Epithelial cell of esophagus (primary cell): ENCODE results near the gene FSTL5.
"Not testable (repeated sequence)": the region's sequence is repeated elsewhere in the genome, so short reads cannot be mapped to it uniquely, and the experiment has no call there.

Experiments used
- DNase-seq: peaks from one replicate; pipeline ENCODE4 v3.0.0; 2010; ENCODE audit warnings: low read depth
- H3K4me3 ChIP-seq: 2 replicates; pipeline ENCODE4 v1.5.1; 2011; ENCODE audit warnings: mild to moderate bottlenecking, low read length, control low read depth
- TF ChIP-seq, protein P1 (sequence below): IDR thresholded peaks from 2 replicates; pipeline ENCODE4 v1.5.1; 2011; ENCODE audit warnings: low read depth, mild to moderate bottlenecking, low read length, control low read depth, inconsistent platforms; ENCODE audit not compliant: insufficient read depth; ENCODE audit errors: missing control alignments

The FSTL5 gene

DNA sequence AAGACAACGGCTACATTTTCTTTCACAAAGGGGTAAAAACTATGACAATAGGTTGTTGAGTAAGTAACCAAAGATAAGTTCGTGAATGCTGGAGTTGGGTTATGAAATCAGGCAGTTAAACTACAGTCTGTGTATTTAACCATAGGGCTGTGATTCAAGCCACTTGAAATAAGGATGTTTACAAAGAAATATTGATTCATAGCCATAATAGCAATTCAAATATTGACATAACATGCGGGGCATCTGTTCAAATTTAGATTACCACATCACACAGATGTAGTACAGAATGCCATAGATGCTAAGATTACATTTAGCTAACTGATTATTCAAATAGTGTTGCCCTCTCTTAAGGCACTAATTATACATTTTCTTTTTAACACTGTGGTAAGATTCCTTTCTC, 364.1 kb downstream of the FSTL5 start:
- TF ChIP-seq, protein P1, sequence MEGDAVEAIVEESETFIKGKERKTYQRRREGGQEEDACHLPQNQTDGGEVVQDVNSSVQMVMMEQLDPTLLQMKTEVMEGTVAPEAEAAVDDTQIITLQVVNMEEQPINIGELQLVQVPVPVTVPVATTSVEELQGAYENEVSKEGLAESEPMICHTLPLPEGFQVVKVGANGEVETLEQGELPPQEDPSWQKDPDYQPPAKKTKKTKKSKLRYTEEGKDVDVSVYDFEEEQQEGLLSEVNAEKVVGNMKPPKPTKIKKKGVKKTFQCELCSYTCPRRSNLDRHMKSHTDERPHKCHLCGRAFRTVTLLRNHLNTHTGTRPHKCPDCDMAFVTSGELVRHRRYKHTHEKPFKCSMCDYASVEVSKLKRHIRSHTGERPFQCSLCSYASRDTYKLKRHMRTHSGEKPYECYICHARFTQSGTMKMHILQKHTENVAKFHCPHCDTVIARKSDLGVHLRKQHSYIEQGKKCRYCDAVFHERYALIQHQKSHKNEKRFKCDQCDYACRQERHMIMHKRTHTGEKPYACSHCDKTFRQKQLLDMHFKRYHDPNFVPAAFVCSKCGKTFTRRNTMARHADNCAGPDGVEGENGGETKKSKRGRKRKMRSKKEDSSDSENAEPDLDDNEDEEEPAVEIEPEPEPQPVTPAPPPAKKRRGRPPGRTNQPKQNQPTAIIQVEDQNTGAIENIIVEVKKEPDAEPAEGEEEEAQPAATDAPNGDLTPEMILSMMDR: no peak
- DNase-seq: peak; percentile 62
- H3K4me3 ChIP-seq: no peak overlapping the region

DNA sequence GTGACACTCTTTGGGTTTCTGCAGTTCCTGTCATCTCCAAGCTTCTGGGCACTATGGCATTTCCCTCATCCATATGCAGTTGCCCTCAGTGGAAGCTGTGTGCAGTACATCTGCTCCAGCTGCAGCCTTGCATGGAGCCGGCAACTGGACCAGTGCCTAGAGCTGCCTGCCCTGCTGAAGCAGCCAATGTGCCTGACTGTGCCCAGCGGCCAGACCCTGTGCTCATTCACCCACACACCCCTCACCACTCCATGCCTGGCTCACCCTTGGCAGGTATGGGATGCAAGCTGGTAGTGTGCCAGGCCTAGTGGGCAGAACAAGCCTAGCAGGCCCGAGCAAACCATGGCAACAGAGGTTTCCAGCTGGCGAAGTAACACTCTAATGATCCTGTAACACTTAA, 370.8 kb downstream of the FSTL5 start:
- TF ChIP-seq, protein P1: no peak
- DNase-seq: no peak
- H3K4me3 ChIP-seq: no peak overlapping the region

DNA sequence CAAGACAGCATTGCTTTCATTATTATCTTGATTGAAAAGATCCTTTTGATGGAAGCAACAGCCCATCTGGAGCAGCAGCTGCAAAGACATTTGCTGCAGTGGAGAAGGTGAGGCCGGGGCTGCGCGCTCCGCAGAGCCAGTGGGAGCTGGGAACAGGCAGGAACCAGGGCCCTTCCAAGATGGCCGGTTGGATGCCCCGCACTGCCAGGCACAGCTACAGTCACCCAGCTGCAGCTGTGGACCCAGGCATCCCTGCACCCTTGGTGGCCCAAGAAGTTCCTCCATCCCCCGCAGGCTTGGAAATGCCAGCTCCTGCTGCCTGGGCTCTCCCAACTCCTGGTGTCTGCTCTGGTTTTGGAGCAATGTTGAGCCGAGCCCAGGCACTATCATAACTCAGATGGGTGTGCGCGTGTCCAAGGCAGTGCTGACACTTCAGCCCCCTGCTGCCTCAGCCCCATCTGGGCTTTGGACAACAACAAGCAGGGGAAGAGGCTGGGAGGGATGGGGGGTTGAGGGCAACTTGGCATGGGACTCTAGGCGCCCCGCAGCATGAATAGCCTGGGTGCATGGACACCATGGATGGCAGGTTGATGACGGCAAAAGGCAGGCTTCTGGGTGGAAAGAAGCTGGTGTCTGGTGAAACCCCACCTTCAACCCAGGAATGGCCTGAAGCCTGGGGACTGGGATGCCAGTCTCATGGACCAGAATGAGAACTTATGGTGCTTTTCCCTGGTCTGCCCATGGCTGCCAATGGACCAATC, 371.8 kb downstream of the FSTL5 start:
- no peak overlapping the region for H3K4me3 ChIP-seq
- no peak for DNase-seq
- TF ChIP-seq, protein P1: no peak

- peak; percentile 84 for DNase-seq
- no peak overlapping the region for H3K4me3 ChIP-seq
- TF ChIP-seq, protein P1: no peak
These were observed 396.7 kb downstream of the FSTL5 start for GRCh38 chr4:161767116-161767515.

DNA sequence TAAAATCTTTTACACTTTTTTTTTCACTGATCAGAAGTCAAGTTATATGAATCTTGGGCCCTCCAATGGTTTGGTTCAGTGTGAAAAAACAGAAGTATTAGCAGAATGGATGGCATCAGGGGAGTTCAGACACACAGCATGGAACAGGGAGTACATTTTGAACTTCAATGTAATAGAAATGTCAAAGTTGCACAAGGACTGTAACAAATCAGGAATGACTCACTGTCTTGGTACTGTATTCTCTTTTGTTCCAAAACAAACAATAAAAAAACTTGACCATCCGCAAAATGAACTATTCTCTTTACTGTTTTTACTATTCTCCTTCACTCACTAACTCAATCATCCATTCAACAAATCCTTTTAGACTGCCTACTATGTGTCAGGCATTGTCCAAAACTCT, 401.0 kb downstream of the FSTL5 start:
- H3K4me3 ChIP-seq: no peak overlapping the region
- DNase-seq: peak; percentile 62
- TF ChIP-seq, protein P1: no peak

DNA sequence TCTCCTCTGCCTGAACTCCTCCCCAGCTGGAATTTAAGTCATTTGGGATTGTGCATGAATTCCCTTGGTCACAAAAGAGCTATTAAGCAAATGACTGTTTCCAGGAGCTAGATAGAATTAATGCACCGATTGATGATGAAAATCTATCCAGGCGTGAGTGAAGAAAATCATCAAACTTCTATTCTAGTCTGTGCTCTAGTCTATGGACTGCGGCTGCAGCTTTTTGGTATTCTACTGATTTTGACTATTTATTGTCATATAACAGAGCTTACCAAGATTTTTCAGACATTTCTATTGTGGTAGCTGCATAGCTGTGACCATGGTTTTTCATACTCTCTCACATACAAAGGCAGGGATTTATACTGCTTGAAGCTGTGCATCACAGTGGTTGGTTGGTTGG, 403.8 kb downstream of the FSTL5 start:
- H3K4me3 ChIP-seq: no peak overlapping the region
- TF ChIP-seq, protein P1: no peak
- no peak for DNase-seq

DNA sequence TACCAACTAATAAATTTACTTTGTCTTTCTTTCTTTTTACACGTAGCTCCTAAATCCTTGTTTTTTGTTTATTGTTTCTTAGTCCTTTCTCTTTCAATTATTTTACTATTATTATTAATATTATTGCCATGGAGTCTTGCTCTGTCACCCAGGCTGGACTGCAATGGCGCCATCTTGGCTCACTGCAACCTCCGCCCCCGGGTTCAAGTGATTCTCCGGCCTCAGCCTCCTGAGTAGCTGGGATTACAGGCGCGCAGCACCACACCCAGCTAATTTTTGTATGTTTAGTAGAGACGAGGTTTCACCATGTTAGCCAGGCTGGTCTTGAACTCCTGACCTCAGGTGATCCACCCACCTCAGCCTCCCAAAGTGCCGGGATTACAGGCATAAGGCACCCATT, 405.4 kb downstream of the FSTL5 start:
- not testable (repeated sequence) for H3K4me3 ChIP-seq, DNase-seq
